Smooth muscle cell of the brain vasculature (primary cell): Measurements from ENCODE around the gene SORD.
"Not testable (repeated sequence)": the region's sequence is repeated elsewhere in the genome, so short reads cannot be mapped to it uniquely, and the experiment has no call there.

Experiments
- DNase-seq: peaks from one replicate; pipeline ENCODE4 v3.0.0-alpha.2; 2012; ENCODE audit warnings: low read depth, low spot score

The SORD gene

DNA sequence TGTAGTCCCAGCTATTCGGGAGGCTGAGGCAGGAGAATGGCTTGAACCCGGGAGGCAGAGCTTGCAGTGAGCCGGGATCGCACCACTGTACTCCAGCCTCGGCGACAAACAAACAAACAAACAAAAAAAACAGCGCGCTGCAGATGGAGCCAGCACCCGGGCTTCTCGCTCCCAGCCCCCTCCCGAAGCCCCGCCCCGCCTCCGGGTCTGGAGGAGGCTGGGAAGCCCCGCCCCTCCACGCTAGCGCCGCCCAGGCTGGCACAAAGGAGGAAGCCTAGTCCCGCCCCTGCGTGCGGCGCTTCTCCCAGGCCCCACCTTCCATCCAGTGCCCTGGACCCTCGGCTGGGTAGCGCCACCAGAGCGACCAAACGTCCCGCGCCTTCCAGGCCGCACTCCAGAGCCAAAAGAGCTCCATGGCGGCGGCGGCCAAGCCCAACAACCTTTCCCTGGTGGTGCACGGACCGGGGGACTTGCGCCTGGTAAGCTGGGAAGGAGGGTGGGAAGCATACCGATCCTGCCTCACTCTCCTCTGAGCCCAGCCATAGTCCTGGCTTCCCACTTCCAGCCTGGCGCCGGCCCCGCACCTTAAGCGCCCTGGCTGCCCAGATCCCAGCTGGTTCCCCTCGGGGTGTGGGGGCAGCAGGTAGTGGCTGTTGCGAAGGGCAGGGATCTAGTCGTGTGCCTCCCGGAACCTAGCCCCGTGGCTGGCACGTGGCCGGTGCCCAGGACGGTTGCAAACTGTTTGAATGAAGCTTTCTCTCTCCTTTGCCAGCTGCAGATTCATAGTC, at the start of gene SORD:
Gene SORD, plus strand, starts transcription at position 325 of the 788 bp plus-strand sequence. Its CDS starts 89 bp downstream, at position 414.
- DNase-seq, result peak; percentile 62

DNA sequence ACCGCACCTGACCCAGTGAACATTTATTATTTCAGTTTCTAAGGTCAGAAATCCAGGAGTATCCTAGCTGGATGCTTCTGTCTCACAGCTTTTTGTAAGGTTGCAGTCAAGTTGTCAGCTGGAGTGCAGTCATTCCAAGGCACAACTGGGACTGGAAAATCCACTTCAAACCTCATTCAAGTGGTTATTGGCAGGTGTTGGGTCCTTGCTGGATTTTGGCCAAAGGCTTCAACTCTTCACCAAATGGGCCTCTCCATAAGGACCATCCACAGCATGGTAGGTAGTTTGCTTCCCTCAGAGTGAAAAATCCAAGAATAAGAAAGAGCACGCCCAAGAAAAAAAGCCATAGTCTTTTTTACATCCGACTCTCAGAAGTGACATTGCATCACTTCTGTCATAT, 46.8 kb upstream of the SORD start:
- not testable (repeated sequence) for DNase-seq

DNA sequence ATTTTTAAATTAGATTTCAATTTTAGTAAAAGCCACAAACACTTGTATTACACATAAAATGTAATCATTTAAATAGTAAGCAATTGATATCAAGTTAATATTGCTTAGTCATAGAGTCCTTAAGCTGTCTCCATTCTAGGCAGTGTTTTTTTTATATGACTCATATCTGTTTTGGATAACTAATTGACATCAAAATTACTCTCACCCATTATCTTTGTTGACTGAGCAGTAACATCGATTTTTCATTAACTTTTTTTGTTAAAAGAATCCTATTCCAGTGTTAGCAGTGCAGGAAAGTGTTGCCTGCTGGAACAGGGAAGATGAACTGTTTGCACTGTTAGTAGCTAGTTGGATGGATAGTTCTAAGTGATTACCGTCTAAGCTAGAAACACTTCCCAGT, 45.2 kb upstream of the SORD start:
- DNase-seq, result not testable (repeated sequence)

DNA sequence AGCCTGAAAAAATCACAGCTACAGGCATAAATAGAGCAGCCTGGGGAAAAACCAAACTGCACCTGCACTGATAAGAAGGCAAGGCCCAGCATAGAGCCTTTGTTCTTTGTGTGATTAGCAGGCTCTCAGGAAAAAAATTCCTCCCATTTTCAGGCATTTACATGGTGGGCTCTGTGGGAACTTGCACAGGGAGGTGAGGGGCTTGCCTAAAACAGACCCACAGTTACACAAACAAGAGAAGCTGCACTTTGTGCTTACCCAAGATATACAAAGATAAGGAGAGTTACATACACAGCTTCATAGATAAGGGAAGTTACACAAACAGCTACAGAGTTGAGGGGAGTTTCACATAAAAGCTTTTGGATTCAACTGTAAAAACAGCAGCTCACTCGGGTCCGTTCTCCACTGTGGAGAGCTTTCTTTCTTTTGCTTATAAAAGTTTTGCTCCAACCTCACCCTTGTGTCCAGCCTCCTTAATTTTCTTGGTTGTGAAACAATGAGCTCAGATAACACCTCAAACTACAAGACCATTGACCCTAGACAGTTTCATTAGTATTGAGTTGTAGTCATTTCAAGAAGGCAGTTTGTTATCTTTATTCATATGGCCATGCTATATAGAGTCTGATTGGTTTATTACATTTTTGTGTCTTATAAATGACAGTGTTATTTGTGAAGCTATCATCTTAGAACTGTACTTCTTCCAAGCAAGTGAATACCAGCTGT, 43.2 kb upstream of the SORD start:
- not testable (repeated sequence) for DNase-seq

GRCh38 chr15:44984144-44984543, 38.9 kb upstream of the SORD start:
- not testable (repeated sequence) for DNase-seq

DNA sequence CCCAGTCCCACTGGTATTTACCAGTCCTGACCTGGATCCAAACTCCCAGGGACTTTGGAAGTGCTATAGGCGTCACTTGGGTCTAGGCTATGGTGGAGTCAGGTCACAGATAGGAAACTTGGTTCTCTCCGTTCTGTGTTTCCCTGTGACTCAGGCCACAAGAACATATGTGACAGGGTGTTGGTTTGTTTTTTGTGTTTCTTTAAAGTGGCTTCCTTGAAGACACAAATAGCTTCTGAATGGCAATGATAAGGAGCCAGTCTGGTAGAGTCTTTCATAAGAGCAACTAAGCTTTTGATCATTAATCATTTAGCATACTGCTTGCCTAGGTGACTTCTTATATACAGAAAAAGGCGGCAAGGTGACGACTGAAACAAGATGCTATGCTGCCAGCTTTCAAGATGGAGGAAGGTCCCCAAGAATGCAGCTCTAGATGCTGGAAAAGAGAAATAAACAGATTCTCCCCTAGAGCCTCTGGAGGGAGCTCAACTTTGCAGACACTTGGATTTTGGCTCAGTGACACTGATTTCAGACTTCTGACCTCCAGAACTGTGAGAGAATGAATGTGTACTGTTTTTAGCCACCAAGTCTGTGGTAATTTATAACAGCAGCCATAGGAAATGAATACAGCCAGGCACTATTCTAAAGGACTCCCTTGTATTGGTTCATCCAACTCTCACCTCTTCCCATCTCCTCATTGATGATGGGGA, 36.5 kb upstream of the SORD start:
- not testable (repeated sequence) for DNase-seq

DNA sequence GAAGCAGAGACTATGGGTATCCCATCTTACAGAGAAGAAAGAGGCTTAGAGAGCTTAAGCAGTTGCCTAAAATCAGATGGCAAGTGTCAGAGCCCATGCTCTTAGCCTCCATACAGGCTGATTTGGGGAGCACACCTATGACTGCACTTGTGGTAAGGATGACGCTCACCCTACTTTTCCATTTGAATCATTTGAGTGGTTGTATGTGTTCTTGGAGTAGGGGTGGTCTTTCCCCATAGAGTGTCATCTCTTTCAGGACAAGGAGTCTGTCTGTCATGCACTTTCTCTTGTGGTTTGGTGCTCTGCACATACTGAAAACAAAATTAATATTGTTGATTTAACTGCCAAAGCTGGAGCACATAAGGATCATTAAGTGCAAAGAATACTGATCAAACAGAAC, 35.3 kb upstream of the SORD start:
- DNase-seq, result not testable (repeated sequence)

- not testable (repeated sequence) for DNase-seq
Observed at GRCh38 chr15:44988184-44988869, 34.7 kb upstream of the SORD start.

DNA sequence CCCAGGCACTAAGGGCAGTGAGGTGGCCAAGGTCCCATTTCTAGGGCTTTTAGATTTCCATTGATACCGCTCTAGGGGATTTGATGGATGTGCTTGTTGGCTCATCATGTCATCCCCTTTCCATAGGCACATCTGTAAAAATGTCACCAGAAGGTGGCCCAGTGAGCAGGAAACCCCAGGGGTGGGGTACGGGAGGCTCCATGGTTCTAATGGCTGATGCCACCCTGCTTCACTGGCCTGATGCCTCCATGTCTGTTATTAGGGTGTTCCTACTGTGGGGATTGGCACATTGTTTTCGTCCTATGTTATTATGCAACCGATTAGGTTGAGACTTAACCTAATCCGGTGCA, 34.1 kb upstream of the SORD start:
- not testable (repeated sequence) for DNase-seq

DNA sequence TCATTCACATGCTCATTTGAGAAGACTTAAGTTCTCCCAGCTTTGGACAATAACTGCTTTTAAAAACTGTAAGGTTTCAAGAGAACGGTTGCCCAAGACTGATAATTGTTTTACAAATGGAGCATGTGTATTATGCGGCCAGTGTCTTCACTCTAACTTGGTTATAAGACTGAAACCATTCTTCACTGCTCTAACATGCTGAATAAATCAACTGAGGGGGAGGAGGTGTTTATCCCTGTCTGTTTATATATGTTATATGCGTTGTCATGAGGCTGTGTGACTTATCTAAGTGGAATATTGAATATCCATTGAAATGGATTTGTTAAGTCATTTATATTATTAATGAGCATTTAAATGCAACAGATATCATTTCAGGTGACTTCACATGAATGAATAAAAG, 25.4 kb upstream of the SORD start:
- not testable (repeated sequence) for DNase-seq

GRCh38 chr15:44999105-44999504, 23.9 kb upstream of the SORD start:
- no peak for DNase-seq

DNA sequence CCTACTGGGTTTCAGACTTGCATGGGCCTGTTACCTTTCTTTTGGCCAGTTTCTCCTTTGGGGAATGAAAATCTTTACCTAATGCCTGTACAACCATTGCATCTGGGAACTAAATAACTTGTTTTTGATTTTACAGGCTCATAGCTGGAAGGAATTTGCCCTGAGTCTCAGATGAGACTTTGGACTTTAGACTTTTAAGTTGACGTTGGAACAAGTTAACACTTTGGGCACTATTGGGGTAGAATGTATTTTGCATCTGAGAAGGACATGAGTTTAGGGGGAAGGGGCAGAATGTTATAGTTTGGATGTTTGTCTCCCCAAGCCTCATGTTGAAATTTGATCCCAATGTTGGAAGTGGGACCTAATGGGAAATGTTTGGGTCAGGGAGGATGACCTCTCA, 21.8 kb upstream of the SORD start:
- not testable (repeated sequence) for DNase-seq

DNA sequence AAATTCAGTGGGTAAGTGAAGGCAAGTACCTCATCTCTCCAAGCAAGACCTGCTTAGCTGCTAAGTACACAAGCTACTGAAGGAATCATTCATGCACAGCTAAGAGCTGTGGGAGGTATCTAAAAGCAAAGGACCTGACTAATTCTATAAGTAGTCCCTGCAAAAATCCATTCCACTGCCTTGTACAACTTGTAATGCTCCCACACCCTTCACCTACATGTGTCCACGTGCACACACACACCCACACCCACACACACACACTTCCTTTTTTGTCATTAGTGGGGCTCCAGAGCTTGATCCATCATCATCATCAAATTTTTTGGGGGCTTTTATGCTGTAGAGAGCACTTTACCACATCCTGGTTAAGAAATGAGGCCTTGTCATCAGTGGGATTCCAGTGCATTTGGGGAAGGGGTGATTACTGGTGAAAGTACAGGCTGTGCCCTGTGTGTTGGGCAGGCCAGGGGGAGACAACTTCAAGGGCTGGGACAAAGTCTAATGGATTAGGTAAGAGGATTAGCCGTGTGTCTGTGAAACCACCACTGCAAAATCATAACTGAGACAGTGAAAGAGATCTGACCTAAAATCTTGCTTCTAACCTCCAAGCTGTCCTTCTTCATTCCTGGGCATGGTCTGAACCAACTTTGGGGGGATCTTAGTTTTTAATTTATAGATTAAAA, 19.1 kb upstream of the SORD start:
- not testable (repeated sequence) for DNase-seq

DNA sequence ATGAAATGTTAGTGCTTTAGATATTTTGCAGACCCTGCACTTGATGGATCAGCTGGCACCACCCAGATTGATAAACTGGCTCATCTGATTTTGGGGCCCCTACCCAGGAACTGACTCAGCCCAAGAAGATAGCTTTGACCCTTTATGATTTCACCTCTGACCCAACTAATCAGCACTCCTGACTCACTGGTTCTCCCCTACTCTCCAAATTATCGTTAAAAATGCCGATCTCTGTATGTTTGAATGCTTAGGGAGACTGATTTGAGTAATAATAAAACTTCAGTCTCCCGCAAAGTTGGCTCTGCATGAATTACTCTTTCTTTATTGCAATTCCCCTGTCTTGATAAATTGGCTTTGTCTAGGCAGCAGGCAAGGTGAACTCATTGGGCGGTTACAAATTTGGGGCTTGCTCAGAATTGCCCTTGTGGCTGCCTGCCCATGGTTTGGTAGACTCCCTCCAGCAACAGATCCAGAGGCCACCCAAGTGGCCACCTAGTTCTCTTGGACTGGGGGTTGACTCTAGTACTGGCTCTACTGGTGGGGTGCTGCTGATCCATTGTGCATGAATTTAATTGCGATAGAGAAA, 18.3 kb upstream of the SORD start:
- not testable (repeated sequence) for DNase-seq

DNA sequence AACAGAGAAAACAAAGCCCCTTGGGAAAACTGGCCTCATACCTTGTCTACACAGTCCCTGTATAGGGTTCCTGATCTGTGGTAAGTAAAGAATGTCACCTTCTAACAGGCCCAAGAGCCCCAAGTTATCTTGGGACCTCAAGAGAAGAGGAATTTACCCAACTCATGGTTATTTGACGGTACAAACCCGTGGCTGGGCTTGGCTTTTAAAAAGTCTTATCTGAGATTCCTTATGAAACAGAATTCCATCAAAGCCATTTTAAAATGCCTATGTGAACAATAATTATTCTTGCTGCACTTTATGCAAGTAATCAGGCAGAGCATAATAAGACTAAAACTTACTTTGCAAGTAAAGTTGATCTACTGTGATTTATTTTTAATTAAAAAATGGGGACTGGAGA, 13.9 kb upstream of the SORD start:
- no peak for DNase-seq

DNA sequence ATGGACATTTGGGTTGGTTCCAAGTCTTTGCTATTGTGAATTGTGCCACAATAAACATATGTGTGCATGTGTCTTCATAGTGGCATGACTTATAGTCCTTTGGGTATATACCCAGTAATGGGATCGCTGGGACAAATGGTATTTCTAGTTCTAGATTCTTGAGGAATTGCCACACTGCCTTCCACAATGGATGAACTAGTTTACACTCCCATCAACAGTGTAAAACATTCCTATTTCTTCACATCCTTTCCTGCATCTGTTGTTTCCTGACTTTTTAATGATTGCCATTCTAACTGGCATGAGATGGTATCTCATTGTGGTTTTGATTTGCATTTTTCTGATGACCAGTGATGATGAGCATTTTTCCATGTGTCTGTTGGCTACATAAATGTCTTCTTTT, 7.9 kb upstream of the SORD start:
- DNase-seq, result not testable (repeated sequence)

GRCh38 chr15:45020222-45020900, 2.6 kb upstream of the SORD start:
- DNase-seq, result not testable (repeated sequence)

- DNase-seq, result not testable (repeated sequence)
Observed at GRCh38 chr15:45020901-45021259, 2.1 kb upstream of the SORD start.

GRCh38 chr15:45021348-45021747, 1.6 kb upstream of the SORD start:
- no peak for DNase-seq

DNA sequence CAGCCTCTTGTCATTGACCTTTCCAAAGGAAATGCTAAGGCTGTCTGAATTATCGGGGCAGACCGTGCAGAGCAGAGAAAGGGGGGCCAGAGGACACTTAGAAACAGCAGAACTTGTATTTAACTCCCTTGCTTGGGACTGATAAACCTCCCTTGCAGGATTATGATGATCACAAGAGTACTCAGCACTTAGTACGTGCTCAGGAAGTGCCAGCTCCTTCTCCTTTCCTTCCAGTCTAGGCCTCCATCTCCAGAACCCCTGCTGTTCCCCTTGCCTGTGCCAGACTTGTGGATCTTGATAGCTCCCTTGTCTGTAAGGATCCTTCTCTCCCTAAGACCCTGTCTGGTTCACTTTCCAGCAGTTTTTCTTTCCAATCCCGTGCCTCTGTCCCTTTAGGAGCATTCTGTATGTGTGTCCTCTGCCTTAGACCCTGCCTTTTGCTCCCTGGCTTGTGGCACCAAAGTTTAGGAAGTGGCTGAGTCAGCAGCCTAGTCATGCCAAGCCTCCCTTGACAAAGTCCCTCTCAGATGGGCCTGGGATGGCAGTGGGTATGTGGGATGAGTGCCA, 747 bp downstream of the SORD start:
- no peak for DNase-seq
